ENCODE results near the gene IFNA10. TPM values are rescaled to one million over a fixed set of nuclear protein-coding genes. Genes with fewer than 3 reads are reported as not detected.
"Not testable (repeated sequence)": the region's sequence is repeated elsewhere in the genome, so short reads cannot be mapped to it uniquely, and the experiment has no call there.

Gene IFNA10
- total RNA-seq, 6 experiments from 2014 or later: not detected

DNA sequence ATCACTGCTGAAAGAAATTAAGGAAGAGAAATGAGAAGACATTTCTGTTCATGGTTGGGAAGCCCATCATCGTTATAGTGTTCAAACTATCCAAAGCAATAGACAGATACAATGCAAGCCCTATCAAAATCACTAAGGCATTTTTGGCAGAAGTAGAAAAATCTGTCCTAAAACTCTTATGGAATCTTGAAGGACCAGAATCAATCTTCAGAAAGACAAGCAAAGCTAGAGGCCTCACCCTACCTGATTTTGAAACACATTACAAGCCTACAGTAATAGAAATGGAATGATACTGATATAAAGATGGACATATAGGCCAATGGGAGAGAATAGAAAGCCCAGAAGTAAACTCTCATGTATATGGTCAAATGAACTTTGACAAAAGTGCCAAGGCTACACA lies 35.6 kb downstream of the IFNA10 start:
- TF ChIP-seq, protein P1, sequence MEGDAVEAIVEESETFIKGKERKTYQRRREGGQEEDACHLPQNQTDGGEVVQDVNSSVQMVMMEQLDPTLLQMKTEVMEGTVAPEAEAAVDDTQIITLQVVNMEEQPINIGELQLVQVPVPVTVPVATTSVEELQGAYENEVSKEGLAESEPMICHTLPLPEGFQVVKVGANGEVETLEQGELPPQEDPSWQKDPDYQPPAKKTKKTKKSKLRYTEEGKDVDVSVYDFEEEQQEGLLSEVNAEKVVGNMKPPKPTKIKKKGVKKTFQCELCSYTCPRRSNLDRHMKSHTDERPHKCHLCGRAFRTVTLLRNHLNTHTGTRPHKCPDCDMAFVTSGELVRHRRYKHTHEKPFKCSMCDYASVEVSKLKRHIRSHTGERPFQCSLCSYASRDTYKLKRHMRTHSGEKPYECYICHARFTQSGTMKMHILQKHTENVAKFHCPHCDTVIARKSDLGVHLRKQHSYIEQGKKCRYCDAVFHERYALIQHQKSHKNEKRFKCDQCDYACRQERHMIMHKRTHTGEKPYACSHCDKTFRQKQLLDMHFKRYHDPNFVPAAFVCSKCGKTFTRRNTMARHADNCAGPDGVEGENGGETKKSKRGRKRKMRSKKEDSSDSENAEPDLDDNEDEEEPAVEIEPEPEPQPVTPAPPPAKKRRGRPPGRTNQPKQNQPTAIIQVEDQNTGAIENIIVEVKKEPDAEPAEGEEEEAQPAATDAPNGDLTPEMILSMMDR (IDR thresholded peaks at IDR 0.05): no peak
- Mint-ChIP-seq H3K36me3 (ENCODE audit: low read depth) (no peaks in the 10 kb centered on the region), H3K9me3 (no peaks in the 10 kb centered on the region), H3K27me3 (ENCODE audit: insufficient read depth) (peaks cover 6% of the 10 kb centered on the region), H3K4me1 (ENCODE audit: low read depth) (0 out of 2 replicates have a peak, but pooled peaks cover 5% of the 10 kb centered on the region), H3K27ac (no peak overlapping the region), H3K4me3 (no peak overlapping the region)
- no peak for DNase-seq

DNA sequence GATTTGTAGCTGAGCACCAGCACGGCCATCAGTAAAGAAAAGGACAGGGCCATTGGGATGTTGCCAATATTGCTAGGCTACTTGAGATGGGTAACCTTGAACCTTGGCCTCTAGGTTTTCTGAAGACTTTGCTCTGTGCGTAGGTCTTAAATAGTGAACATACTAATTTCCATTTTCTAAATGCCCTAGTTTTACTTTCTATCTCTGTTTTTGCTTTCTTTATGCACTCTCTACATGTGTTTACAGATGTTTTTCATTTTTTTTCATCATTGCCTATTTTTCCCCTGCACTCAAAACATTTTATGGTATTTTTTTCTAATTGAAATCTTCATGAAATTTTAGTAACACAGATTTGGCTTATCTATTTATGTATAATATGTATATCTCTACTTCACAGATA lies 40.4 kb downstream of the IFNA10 start, which contains the start of gene IFNA21:
TSS of gene IFNA21 (minus strand) at position 101 of the 400 bp plus-strand sequence. CDS start at position 53, 48 bp downstream.
- H3K4me3 Mint-ChIP-seq; DNase-seq; H3K36me3 Mint-ChIP-seq (ENCODE audit: low read depth); H3K27me3 Mint-ChIP-seq (ENCODE audit: insufficient read depth); H3K9me3 Mint-ChIP-seq; H3K27ac Mint-ChIP-seq; H3K4me1 Mint-ChIP-seq (ENCODE audit: low read depth): not testable (repeated sequence)

DNA sequence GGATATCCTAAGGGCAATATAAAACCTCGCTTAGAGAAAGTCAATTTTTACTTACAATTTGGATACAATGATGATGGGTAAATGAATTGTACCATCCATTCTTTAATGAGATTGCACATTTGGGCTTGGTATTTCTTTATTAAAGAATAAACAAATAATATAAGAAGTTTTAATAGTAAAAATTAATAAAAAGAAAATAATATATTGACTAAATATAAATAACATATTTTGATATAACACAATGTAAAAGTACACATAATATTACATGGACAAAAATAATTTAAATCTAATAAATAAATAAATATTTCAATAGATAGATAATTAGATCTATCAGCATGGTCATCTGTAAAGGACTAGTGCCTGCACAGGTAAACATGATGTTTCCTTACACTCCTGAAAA lies 41.4 kb downstream of the IFNA10 start:
- TF ChIP-seq, protein P1 (IDR thresholded peaks at IDR 0.05): no peak

DNA sequence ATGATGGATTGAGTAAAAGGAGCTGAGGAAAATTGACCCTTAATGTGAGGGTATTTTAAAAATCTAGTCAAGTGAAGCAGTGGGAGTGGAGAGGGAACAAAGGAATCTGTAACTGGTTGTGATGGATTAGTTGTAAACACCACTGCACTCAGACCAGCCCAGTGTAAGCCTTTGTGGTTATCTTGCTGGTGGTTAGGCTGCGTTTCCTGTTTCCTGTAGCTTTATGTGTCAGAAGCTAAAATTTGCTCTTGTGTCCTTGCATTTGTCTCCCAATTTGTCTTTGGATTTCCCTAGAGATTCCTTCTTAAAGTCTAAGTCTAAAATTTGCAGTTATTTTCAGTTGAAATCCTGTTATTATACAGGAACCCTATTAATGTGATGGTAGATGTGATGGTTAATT lies 46.8 kb downstream of the IFNA10 start:
- Mint-ChIP-seq H3K4me3 (no peak overlapping the region), H3K4me1 (ENCODE audit: low read depth) (peaks cover 3% of the 10 kb centered on the region; the same call in 1 of the 2 replicates), H3K27ac (no peak overlapping the region), H3K27me3 (ENCODE audit: insufficient read depth) (peaks cover 4% of the 10 kb centered on the region), H3K36me3 (ENCODE audit: low read depth) (no peaks in the 10 kb centered on the region), H3K9me3 (no peaks in the 10 kb centered on the region)
- DNase-seq: no peak
- TF ChIP-seq, protein P1 (IDR thresholded peaks at IDR 0.05): no peak

More for the DNA sequence above, 41.4 kb downstream of the IFNA10 start:
- no peak for DNase-seq
- Mint-ChIP-seq H3K9me3 (no peaks in the 10 kb centered on the region), H3K27me3 (ENCODE audit: insufficient read depth) (peaks cover 5% of the 10 kb centered on the region), H3K4me1 (ENCODE audit: low read depth) (no peaks in the 10 kb centered on the region), H3K4me3 (no peak overlapping the region), H3K27ac (no peak overlapping the region), H3K36me3 (ENCODE audit: low read depth) (no peaks in the 10 kb centered on the region)

Other genes starting within 250 kb of the IFNA10 start
- 1 to 10 TPM; 3.0 to 5.3 (median 3.8) TPM for gene HACD4, start 175.5 kb downstream of the IFNA10 start, total RNA-seq (2021; fragmentation: NEBNext Ultra II Directional; extraction: Animal tissue kit (Norgen Biotek cat#: 25700))
- gene IFNB1, start 129.2 kb downstream of the IFNA10 start, total RNA-seq (2021; fragmentation: NEBNext Ultra II Directional; extraction: Animal tissue kit (Norgen Biotek cat#: 25700)): not detected
- not detected for gene IFNW1, start 65.3 kb downstream of the IFNA10 start, total RNA-seq (2021; fragmentation: NEBNext Ultra II Directional; extraction: Animal tissue kit (Norgen Biotek cat#: 25700))
- not detected for gene IFNA21, start 40.5 kb downstream of the IFNA10 start, total RNA-seq (2021; fragmentation: NEBNext Ultra II Directional; extraction: Animal tissue kit (Norgen Biotek cat#: 25700))
- gene IFNA4, start 19.6 kb downstream of the IFNA10 start, total RNA-seq (2021; fragmentation: NEBNext Ultra II Directional; extraction: Animal tissue kit (Norgen Biotek cat#: 25700)): not detected
- gene IFNA7, start 4.9 kb downstream of the IFNA10 start, total RNA-seq (2021; fragmentation: NEBNext Ultra II Directional; extraction: Animal tissue kit (Norgen Biotek cat#: 25700)): not detected
- not detected for gene IFNA16, start 10.2 kb upstream of the IFNA10 start, total RNA-seq (2021; fragmentation: NEBNext Ultra II Directional; extraction: Animal tissue kit (Norgen Biotek cat#: 25700))
- not detected for gene IFNA17, start 21.1 kb upstream of the IFNA10 start, total RNA-seq (2021; fragmentation: NEBNext Ultra II Directional; extraction: Animal tissue kit (Norgen Biotek cat#: 25700))
- not detected for gene IFNA14, start 32.9 kb upstream of the IFNA10 start, total RNA-seq (2021; fragmentation: NEBNext Ultra II Directional; extraction: Animal tissue kit (Norgen Biotek cat#: 25700))
- not detected for gene IFNA5, start 98.2 kb upstream of the IFNA10 start, total RNA-seq (2021; fragmentation: NEBNext Ultra II Directional; extraction: Animal tissue kit (Norgen Biotek cat#: 25700))
- gene KLHL9, start 128.3 kb upstream of the IFNA10 start, total RNA-seq (2021; fragmentation: NEBNext Ultra II Directional; extraction: Animal tissue kit (Norgen Biotek cat#: 25700)): 10 to 100 TPM; 25.7 to 32.2 (median 29.9) TPM
- not detected for gene IFNA6, start 143.7 kb upstream of the IFNA10 start, total RNA-seq (2021; fragmentation: NEBNext Ultra II Directional; extraction: Animal tissue kit (Norgen Biotek cat#: 25700))
- gene IFNA13, start 160.9 kb upstream of the IFNA10 start, total RNA-seq (2021; fragmentation: NEBNext Ultra II Directional; extraction: Animal tissue kit (Norgen Biotek cat#: 25700)): not detected
- not detected for gene IFNA2, start 178.3 kb upstream of the IFNA10 start, total RNA-seq (2021; fragmentation: NEBNext Ultra II Directional; extraction: Animal tissue kit (Norgen Biotek cat#: 25700))
- gene IFNA8, start 202.0 kb upstream of the IFNA10 start, total RNA-seq (2021; fragmentation: NEBNext Ultra II Directional; extraction: Animal tissue kit (Norgen Biotek cat#: 25700)): not detected
- gene IFNA1, start 233.3 kb upstream of the IFNA10 start, total RNA-seq (2021; fragmentation: NEBNext Ultra II Directional; extraction: Animal tissue kit (Norgen Biotek cat#: 25700)): not detected

All from HFFc6 (cell line).